GM19043 (cell line): ENCODE measurements around the gene TMEM179.
"Not testable (repeated sequence)": the region's sequence is repeated elsewhere in the genome, so short reads cannot be mapped to it uniquely, and the experiment has no call there.

Experiments
- ATAC-seq: cut with Tn5 transposase; IDR thresholded peaks from one replicate; pipeline ENCODE4 v1.9.1; 2021; ENCODE audit warnings: low read depth; ENCODE audit not compliant: unreplicated experiment

TMEM179 gene

GRCh38 chr14:104604458-104605449 is at the start of gene TMEM179:
TMEM179 (minus strand) TSS chr14:104604772; CDS start chr14:104604741, 31 bp downstream.
- ATAC-seq, result no peak

DNA sequence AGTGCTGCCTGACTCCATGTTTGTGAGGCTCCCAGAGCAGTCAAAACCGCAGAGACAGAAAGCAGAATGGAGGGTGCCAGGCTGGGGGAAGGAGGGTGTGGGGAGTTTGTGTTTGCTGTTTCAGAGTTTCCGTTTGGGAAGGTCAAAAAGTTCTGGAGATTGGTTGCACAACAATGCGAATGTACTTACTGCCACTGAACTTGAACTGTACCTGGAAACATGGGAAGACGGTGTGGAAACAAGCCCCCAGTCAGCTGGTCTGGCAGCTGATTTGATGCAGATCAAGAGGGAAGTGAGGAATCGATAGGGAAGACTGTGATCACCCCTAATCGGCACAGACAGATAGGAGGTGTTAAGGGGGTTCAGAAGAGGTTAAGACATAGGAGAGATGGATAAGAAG is 49.5 kb upstream of the TMEM179 start:
- ATAC-seq, result no peak

DNA sequence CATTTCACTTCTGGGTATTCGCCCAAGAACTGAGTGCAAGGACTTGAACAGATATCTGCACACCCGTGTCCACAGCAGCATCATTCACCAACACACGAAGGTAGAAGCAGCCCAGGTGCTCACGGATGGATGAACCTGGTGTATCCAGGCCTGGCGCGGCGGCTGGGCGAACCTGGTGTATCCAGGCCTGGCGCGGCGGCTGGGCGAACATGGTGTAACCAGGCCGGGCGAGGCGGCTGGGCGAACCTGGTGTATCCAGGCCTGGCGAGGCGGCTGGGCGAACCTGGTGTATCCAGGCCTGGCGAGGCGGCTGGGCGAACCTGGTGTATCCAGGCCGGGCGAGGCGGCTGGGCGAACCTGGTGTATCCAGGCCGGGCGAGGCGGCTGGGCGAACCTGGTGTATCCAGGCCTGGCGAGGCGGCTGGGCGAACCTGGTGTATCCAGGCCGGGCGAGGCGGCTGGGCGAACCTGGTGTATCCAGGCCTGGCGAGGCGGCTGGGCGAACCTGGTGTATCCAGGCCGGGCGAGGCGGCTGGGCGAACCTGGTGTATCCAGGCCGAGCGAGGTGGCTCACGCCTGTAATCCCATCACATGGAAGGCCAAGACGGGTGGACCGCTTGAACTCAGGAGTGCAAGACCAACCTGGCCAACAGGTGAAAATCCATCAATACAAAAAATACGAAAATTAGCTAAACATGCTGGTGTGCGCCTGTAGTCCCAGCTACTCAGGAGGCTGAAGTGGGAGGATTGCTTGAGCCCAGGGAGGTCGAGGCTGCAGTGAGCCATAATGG is 48.8 kb upstream of the TMEM179 start:
- ATAC-seq, result not testable (repeated sequence)

- no peak for ATAC-seq
These were observed 47.8 kb upstream of the TMEM179 start for GRCh38 chr14:104652386-104652785.

DNA sequence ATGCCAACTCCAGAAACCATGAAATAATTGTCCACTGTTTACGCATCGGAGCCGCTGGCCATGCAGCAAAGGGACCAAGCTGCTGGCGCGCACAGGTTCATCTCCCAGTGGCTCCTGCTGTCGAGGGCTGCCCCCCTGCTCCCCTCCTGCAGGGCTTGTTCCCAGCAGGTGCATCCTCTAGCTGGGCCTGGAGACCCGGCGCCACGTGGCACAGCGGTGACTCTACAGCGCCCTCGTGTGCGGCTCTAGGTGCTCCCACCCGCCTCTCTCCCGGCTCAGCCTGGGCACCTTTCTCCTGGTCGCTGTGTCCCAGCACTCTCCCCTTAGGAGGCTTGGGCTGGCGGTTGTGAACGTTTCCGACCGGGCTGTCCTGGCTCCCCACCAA is 47.3 kb upstream of the TMEM179 start:
- no peak for ATAC-seq

GRCh38 chr14:104650981-104651875 is 46.7 kb upstream of the TMEM179 start:
- no peak for ATAC-seq

GRCh38 chr14:104650057-104650980 is 45.7 kb upstream of the TMEM179 start:
- peak; percentile 61 for ATAC-seq

DNA sequence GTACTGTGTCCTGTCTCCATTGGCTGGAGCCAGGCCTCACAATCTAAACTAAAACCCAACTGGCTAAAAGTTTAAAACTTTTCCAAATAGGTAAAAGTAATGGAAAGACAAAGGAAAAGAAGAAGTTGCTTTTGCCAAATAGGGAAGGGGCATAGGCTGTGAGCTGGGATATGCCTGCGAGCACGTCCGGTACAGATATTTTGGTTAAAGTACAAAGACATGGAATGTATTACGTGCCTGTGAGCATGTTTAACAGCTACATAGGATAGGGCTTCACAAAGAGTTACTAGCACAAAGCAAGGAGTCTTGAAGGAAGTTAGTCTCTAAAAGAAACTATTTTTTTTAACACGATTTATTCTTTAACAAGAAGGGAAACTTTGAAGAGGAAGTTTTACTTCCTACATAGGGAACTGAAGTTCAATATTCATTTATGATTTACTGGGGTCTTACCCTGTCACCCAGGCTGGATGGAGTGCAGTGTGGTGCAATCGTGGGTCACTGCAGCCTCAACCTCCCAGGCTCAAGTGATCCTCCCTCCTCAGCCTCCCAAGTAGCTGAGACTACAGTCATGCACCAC is 43.0 kb upstream of the TMEM179 start:
- ATAC-seq, result no peak

DNA sequence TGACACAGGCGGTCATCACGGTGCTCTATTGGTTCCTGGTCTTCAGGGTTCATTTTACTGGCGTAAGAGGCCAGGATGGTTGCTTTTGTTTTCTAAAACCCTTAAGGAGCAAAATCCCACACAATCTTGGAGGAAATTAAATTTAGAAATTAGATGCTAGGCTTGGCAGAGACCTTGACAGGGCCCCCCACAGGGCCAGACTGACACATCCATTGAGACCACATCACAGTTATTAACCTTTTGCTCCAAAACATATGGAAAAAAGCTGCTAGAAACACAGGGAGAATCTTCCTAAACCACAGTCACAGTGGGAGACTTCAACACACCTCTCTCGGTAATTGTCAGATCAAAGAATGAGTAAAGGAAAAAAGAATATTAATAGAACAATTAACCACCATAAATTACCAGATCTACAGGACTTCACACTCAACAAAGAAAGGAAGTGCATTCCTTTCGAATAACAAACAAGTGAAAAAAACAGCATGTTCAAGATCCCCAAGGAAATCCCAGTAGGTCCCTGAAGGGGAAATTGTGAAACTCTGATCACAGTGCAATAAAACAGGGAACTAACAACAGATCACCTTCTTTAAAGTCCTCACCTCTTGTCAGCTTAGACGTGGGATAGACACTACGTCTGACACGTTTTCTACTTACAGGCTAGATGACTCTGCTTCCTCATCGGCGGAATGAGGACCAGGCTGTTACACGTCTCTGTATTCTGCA is 40.2 kb upstream of the TMEM179 start:
- no peak for ATAC-seq

DNA sequence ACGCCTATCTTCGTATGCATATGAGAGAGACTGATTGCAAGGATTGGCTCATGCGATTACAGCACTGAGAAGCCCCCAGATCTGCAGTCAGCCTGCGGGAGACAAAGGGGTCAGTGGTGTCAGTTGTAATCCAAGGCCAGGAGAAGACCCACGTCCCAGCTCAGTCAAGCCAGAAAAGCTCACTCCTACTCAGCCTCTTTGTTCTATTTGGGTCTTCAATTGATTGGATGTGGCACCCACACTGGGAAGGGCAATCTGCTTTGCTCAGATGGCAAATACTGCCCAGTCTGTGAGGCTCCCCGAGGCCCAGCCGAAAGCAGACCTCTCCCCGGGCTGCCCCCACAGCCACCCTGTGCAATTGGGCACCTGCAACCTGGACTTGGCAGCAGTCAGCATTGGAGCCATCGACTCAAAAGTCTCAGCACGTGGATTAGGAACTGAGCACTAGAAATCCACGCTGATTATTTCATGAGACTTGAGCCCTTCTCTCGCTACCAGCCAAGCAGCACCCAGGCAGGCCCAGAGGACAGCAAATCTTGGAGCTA is 39.6 kb upstream of the TMEM179 start:
- ATAC-seq, result no peak

- ATAC-seq, result no peak
These were observed 38.7 kb upstream of the TMEM179 start for GRCh38 chr14:104643306-104643705.

DNA sequence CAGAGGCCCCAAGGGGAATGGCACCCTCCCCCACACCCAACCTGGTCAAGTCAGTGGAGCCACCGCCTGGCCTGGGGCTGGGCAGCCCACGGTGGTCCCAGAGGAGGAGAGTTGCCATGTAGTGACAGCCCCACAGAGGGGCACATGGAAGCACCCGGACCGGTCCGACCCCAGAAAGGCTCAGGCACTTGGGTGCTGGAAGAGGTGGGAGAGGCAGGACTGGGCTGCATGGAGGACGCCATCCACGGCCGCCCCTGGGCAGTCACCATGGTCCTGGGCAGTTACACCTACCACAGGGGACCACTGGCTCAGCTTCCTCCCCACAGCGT is 37.9 kb upstream of the TMEM179 start:
- ATAC-seq, result no peak

DNA sequence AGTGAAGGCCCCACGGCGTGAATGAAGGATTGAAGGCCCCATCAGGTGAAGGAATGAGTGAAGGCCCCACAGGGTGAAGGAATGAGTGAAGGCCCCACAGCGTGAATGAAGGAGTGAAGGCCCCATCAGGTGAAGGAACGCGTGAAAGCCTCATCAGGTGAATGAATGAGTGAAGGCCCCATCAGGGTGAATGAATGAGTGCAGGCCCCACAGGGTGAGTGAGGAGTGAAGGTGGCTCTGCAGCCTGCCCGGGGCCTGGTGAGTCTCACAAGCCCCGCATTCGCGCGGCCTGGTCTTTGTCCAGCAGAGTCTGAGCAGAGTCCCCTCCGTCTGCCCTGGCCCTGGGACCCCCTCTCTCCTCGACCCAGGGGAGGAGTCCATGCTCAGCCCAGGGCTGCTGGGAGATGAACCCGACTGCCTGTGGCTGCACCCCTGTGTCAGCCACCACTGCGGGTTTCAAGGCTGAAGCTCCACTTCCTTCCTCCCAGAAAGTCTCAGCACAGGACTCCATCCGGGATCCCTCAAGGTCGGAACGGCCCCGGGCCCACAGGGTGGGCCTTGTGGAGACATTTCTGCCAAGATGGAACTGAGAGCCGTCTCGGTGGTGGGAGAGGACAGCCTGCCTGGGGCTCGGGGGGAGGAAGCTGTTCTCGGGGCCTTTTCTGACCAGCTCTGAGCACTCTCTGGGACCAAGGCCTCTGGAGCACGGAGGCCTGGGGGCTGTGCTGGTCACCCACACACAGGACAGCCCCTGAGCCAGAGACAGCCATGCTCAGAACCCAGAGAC is 37.4 kb upstream of the TMEM179 start:
- ATAC-seq, result no peak

DNA sequence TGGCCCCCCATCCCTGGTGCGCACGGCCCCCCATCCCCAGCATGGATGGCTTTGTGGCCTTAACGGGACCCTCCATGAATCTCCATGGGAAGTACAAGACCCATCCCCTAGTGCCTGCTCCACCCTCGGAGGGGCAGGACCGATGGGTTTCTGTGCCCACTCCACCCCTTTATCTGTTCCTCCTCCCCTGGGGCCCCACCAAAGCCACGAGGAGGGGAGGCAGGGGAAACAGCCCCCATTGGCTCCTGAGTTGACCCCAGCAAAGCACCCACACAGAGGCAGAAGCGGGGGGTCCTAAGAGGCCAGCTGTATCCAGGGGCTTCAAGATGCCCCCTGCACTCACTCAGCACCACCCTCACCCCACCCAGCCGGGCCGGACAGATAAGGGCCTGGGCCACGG is 36.1 kb upstream of the TMEM179 start:
- no peak for ATAC-seq

DNA sequence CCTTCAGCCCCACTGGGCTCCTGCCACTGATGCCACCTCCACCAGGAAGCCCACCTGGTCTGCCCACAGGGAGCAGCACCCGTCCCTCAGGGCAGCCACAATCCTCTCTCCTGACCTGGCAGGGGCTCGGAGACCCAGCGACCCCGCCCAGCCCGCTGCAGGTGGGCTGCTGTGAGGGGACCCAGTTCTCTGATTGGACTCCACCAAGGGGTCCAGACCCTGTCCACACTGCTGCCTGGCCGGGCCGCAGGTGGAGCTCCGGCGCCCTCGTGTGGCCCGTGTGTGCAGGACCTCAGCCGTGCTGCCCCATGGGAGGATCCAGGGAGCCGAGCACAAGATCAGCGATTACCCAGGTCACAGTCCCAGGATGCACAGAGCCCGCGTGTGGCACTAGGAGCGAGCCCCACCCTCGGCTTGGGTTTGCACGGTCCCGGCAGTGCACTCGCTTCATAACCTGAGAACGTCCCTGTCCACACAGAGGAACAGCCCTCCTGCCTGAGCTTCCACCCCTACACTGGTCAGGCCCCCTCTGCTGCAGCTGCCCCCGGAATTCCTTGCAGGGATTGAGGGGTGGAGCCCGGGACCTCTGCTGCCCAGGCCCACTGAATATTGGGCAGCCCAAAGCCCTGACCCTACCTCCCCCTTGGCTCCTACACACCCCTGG is 35.4 kb upstream of the TMEM179 start:
- no peak for ATAC-seq

- ATAC-seq, result no peak
These were observed 34.9 kb upstream of the TMEM179 start for GRCh38 chr14:104639471-104639870.

DNA sequence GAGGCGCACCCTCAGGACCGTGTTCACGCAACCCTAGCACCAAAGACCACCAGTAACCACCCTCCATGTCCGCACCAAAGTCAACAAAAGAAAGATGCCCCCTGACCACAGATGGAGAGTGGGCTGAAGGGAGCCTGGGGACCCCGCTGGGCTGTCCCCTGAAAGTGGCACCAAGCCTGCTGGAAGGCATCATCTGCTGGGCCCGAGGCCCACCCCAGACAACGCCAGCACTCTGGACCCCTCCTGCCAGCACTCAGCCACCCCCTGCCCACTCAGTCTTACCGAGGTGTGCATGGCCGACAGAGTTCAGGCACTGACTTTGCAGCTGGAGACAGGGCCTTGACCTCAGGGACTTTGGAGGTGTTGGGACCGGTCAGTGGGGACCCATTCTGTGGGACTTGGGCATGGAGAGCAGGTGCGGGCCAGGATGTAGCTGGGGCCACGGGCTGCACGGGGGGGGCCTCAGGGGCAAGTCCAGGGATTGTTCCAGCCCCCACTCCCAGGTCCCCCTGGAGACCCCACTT is 34.4 kb upstream of the TMEM179 start:
- no peak for ATAC-seq
